Colonic mucosa (tissue), 4 donors: ENCODE measurements around the gene AMPD1. TPM values are rescaled to one million over a fixed set of nuclear protein-coding genes. Genes with fewer than 3 reads are reported as not detected.

Experiments
- DNase-seq: peaks from one replicate; pipeline ENCODE4 v3.0.0-alpha.2; 2020
- H3K27ac ChIP-seq: fragments of 200-600 bp; one replicate; pipeline ENCODE4 v1.8.0; 2021
- H3K27me3 ChIP-seq: fragments of 200-600 bp; one replicate; pipeline ENCODE4 v1.8.0; 2021
- H3K36me3 ChIP-seq: fragments of 200-600 bp; one replicate; pipeline ENCODE4 v1.8.0; 2021
- H3K4me1 ChIP-seq: fragments of 200-600 bp; one replicate; pipeline ENCODE4 v1.8.0; 2021; ENCODE audit warnings: mild to moderate bottlenecking
- H3K4me3 ChIP-seq: fragments of 200-600 bp; one replicate; pipeline ENCODE4 v1.8.0; 2021
- H3K9ac ChIP-seq, 2 donors: one replicate each; pipeline ENCODE4 v1.7.0; 2013; ENCODE audit warnings: control low read depth in 2 of 2, low read depth in 2 of 2, low read length in 2 of 2
- H3K9me3 ChIP-seq: fragments of 200-600 bp; one replicate; pipeline ENCODE4 v1.8.0; 2021
- CTCF ChIP-seq: fragments of 200-600 bp; IDR thresholded peaks from one replicate; pipeline ENCODE4 v1.8.0; 2022; ENCODE audit warnings: antibody characterized with exemption, mild to moderate bottlenecking
- intact Hi-C: fragments of 100-400 bp; cut with DNase I; formaldehyde crosslinking; loops from one replicate; pipeline ENCODE4 v1.14.1; 2022
- total RNA-seq, 2 donors: library from RNA; stranded (reverse); fragmentation: NEBNext Ultra II Directional in 1 of 2; extraction: Animal tissue kit (Norgen Biotek cat#: 25700) in 1 of 2; gene quantifications; one replicate each; pipeline ENCODE4 v1.2.1, GENCODE V29; 2021
- donor health status: healthy.
- donor health status: DM: no; HTN: no; CAD: no.
- donor health status: DM: no; HTN: no; CAD: no.

Gene AMPD1
- total RNA-seq, 2 donors from 2014 or later, result 0.50 to 1.4 TPM

GRCh38 chr1:114638910-114639309, 56.4 kb downstream of the AMPD1 start:
- TF ChIP-seq CTCF, result no peak
- no peak for DNase-seq
- intact Hi-C loops, result no loop called here

GRCh38 chr1:114632427-114632826, 62.9 kb downstream of the AMPD1 start:
- no peak for DNase-seq
- H3K9ac ChIP-seq, result no peak overlapping the region
- H3K9me3 ChIP-seq, result no peaks in the 10 kb centered on the region
- H3K27me3 ChIP-seq, result no peaks in the 10 kb centered on the region
- H3K36me3 ChIP-seq, result no peaks in the 10 kb centered on the region
- TF ChIP-seq CTCF, result no peak
- no peaks in the 10 kb centered on the region for H3K4me1 ChIP-seq
- H3K27ac ChIP-seq, result no peak overlapping the region
- no peak overlapping the region for H3K4me3 ChIP-seq
- intact Hi-C loops, result no loop called here

More at GRCh38 chr1:114638910-114639309, 56.4 kb downstream of the AMPD1 start:
- Histone ChIP-seq H3K4me3 (no peak overlapping the region), H3K9me3 (no peaks in the 10 kb centered on the region), H3K4me1 (no peaks in the 10 kb centered on the region), H3K27me3 (no peaks in the 10 kb centered on the region), H3K27ac (no peak overlapping the region), H3K9ac (no peak overlapping the region), H3K36me3 (no peaks in the 10 kb centered on the region)

GRCh38 chr1:114627107-114627506, 68.2 kb downstream of the AMPD1 start:
- TF ChIP-seq CTCF, result no peak
- Histone ChIP-seq H3K27ac (no peak overlapping the region), H3K4me3 (no peak overlapping the region), H3K9me3 (no peaks in the 10 kb centered on the region), H3K27me3 (no peaks in the 10 kb centered on the region), H3K36me3 (no peaks in the 10 kb centered on the region), H3K4me1 (no peaks in the 10 kb centered on the region), H3K9ac (no peak overlapping the region)
- intact Hi-C loops, result no loop called here
- no peak for DNase-seq

GRCh38 chr1:114623364-114623763, 72.0 kb downstream of the AMPD1 start:
- intact Hi-C loops, result no loop called here
- no peaks in the 10 kb centered on the region for H3K36me3 ChIP-seq
- no peak for TF ChIP-seq CTCF

More at GRCh38 chr1:114623364-114623763, 72.0 kb downstream of the AMPD1 start:
- Histone ChIP-seq H3K4me3 (no peak overlapping the region), H3K9ac (no peak overlapping the region), H3K27me3 (no peaks in the 10 kb centered on the region), H3K4me1 (no peaks in the 10 kb centered on the region), H3K9me3 (no peaks in the 10 kb centered on the region), H3K27ac (no peak overlapping the region)
- DNase-seq, result no peak

Other genes starting within 250 kb of the AMPD1 start
- gene TRIM33, start 184.3 kb downstream of the AMPD1 start, total RNA-seq, result 10 to 100 TPM; 26.7 to 29.2 TPM
- gene BCAS2, start 113.9 kb downstream of the AMPD1 start, total RNA-seq, result 10 to 100 TPM; 31.7 to 37.0 TPM
- 1 to 10 TPM in 1 of 2 donors, under 1 TPM in 1; 0.84 to 1.3 TPM for gene DENND2C, start 25.5 kb downstream of the AMPD1 start, total RNA-seq
- gene NRAS, start 21.2 kb upstream of the AMPD1 start, total RNA-seq, result 10 to 100 TPM; 40.6 to 54.8 TPM
- 100 to 1,000 TPM; 381 to 523 TPM for gene CSDE1, start 62.4 kb upstream of the AMPD1 start, total RNA-seq
- gene SIKE1, start 85.1 kb upstream of the AMPD1 start, total RNA-seq, result 10 to 100 TPM; 41.6 to 42.1 TPM
- not detected for gene SYCP1, start 159.3 kb upstream of the AMPD1 start, total RNA-seq